HPDE6-E6E7 (cell line): ENCODE data around the gene FCSK.
"Not testable (repeated sequence)": the region's sequence is repeated elsewhere in the genome, so short reads cannot be mapped to it uniquely, and the experiment has no call there.

ENCODE experiments used
- DNase-seq: peaks from one replicate; pipeline ENCODE4 v3.0.0; 2011; ENCODE audit warnings: missing footprints; ENCODE audit errors: extremely low spot score

The FCSK gene

DNA sequence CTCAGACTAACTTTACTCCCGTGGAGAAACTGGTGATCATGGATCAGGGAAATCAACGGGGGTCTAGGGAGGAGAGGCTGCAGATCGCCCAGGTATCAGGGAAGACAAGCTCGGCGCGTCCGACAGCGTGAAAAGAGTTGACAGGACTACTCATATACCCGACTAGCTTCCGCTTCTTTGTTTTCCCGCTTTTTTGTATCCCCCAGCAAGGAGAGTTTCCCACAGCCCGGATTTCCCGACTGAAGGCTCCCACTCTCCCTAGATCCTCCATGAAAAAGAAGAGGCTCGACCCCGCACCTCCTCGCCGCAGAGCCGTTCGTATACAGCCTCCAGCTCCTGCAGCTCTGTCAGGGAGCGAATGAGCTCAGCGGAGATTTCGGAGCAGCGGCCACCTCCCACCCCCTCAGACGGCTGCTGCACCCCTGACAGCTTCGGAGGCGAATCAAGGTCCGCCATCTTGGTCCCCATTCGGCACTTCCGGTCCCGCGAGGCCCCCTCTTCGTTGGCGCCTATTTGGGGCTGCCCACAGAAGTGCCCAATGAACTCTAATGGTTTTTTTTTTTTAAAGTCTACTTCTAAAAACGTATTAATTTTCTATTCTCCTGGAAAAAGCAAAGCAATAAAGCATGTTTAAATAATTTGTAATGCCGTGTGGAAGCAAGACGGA is 68.8 kb downstream of the FCSK start, which contains the start of gene COG4:
Gene COG4, minus strand, starts transcription at position 479 of the 667 bp plus-strand sequence. Its CDS starts 11 bp downstream, at position 468.
- peak; percentile 77 for DNase-seq

DNA sequence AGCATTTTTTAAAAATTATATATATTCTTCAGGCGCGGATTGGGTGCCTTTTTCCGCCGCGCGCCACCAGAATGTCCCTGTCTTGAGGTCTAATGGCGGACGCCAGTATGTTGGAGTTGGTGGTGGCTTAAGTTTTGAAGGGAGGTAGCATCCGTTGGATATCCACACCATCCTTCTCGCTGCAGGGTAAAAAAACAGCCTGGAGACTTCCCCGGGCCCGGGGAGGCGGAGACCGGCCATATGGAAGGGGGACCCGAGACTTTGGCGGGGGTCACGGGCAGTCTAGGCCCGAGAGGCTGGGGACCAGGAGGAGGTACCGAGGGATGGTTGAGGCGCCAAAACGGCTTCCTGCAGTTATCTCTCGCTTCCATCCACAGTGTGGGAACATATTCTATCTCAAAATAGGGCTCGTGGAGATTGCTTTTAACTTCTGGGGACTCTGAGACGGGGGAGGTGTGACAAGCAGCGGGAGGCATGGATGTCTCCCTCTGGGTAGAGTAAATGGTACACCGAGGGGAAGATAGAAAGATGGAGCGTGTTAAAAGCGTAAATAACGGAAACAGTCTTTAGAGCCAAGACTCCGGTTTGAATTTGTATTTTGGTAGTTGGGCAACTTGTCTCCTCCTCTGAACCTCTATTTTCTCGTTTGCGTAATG is 69.5 kb downstream of the FCSK start, which contains the start of gene SF3B3:
Gene SF3B3, plus strand, starts transcription at position 74 of the 656 bp plus-strand sequence. CDS start 2,841 bp downstream, outside the sequence.
- peak; percentile 41 for DNase-seq

DNA sequence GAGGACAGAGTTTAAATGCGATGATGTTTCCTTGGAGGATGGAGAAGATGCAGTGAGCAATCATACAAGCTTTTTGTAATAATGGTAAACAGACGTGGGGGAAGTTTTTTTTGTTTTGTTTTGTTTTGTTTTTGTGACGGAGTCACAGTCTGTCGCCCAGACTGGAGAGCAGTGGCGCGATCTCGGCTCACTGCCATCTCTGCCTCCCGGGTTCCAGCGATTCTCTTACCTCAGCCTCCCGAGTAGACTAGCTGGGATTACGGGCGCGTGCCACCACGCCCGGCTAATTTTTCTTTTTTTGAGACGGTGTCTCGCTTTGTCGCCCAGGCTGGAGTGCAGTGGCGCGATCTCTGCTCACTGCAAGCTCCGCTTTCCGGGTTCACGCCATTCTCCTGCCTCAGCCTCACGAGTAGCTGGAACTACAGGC is 70.0 kb downstream of the FCSK start:
- not testable (repeated sequence) for DNase-seq

DNA sequence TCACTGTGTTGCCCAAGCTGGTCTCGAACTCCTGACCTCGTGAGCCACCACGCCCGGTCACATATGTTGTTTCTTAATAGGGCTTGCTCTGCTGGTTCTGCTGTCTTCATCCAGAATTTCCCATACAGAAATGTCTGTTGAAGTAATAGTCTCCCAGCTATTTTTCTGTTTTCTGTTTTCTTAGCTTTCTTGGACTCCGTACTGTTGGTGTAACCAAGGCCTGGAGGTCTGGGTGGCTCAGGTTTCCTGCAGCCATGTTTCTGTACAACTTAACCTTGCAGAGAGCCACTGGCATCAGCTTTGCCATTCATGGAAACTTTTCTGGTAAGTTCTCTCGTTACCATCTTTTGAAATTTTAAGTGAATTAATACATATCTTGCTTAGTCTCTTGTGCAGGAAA is 72.0 kb downstream of the FCSK start:
- DNase-seq = no peak

DNA sequence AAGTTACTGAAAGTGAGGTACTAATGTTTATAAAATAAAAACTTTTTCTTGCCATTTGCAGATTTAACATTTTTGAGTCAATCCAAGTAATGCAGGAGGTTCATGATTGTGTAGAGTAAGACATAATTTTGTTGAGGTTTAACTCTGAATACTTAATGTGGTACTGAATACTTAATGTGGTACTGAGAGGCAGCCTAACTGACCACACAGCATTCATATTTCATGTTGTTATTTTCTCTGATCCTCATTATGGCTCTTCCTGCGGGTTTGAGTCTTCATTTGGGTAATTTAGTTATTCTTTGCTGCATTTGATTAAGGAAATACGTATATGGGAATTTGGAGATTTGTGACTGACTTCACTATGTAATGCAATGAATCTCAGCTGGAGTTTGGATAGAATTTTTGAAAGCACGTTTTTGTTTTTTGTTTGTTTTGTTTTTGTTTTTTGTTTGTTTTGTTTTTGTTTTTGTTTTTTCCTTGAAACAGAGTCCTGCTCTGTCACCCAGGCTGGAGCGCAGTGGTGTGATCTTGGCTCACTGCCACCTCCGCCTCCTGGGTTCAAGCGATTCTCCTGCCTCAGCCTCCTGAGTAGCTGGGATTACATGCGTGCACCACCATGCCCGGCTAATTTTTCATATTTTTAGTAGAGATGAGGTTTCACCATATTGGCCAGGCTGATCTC is 73.1 kb downstream of the FCSK start:
- no peak for DNase-seq

DNA sequence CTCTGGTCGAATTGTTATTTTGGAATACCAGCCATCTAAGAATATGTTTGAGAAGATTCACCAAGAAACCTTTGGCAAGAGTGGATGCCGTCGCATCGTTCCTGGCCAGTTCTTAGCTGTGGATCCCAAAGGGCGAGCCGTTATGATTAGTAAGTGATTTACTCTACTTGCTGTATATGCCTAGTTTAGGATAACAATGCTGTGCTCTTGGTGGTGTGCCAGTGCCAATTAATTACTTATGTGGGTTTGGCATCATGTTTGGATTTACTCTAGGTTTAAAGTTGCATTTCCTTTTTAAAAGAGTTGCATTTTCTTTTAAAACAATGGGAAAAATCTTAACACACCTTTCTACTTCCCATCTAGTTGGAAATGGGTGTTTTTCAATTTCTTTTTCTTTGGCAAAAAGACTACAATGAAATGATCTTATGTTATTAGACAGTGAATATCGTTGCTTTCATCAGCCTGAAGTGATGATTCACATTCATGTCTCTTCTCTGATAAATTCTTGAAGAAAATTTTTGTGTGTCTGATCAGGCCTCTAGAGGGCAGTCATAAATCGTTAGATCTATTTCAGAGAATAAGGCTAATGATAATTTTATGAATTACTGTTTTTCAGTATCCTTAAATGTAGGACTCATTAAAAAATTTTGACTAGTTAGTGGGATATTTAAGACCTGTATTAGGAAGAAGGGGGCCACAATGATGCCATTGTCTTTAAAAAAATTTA is 74.8 kb downstream of the FCSK start:
- peak; percentile 49 for DNase-seq
